Chondrocyte (in vitro differentiated cells): ENCODE data around the gene SORBS2. TPM values are rescaled to one million over a fixed set of nuclear protein-coding genes. Genes with fewer than 3 reads are reported as not detected.

ENCODE experiments used
- DNase-seq: peaks from one replicate; pipeline ENCODE4 v3.0.0; 2021; ENCODE audit warnings: mixed read lengths, low spot score
- H3K27ac Mint-ChIP-seq: one replicate; pipeline ENCODE4 v1.8.0; 2021; ENCODE audit warnings: mild to moderate bottlenecking, moderate library complexity, mixed read lengths; ENCODE audit not compliant: unreplicated experiment
- H3K27me3 Mint-ChIP-seq: 2 replicates; pipeline ENCODE4 v1.8.0; 2021; ENCODE audit warnings: low read depth, mixed read lengths
- H3K36me3 Mint-ChIP-seq: 2 replicates; pipeline ENCODE4 v1.8.0; 2021; ENCODE audit warnings: low read depth, mixed read lengths
- H3K4me1 Mint-ChIP-seq: 2 replicates; pipeline ENCODE4 v1.8.0; 2021; ENCODE audit warnings: low read depth, mild to moderate bottlenecking, mixed read lengths
- H3K4me3 Mint-ChIP-seq: one replicate; pipeline ENCODE4 v1.8.0; 2021; ENCODE audit warnings: mild to moderate bottlenecking, moderate library complexity, mixed read lengths; ENCODE audit not compliant: unreplicated experiment
- H3K9me3 Mint-ChIP-seq: 2 replicates; pipeline ENCODE4 v1.8.0; 2021; ENCODE audit warnings: low read depth, mixed read lengths
- CTCF ChIP-seq: fragments of 200-600 bp; sonication (generic); IDR thresholded peaks from 2 replicates; pipeline ENCODE4 v1.5.0; 2021; ENCODE audit warnings: antibody characterized with exemption, mild to moderate bottlenecking, moderate library complexity
- total RNA-seq: library from RNA; stranded (reverse); gene quantifications from 3 replicates; pipeline ENCODE4 v1.2.1, GENCODE V29; 2021

SORBS2 gene
- total RNA-seq, 1 donor from 2014 or later, result 104 TPM

- Mint-ChIP-seq H3K36me3 (no peaks in the 10 kb centered on the region), H3K4me3 (no peak overlapping the region), H3K4me1 (peaks cover 41% of the 10 kb centered on the region), H3K9me3 (no peaks in the 10 kb centered on the region), H3K27ac (no peak overlapping the region), H3K27me3 (no peaks in the 10 kb centered on the region)
- DNase-seq, result no peak
- TF ChIP-seq CTCF, result no peak
Measured at GRCh38 chr4:185786422-185786821, 25.6 kb downstream of the SORBS2 start.

GRCh38 chr4:185783574-185783973 lies 28.4 kb downstream of the SORBS2 start:
- no peak for DNase-seq
- Mint-ChIP-seq H3K4me3 (no peak overlapping the region), H3K9me3 (no peaks in the 10 kb centered on the region), H3K27me3 (no peaks in the 10 kb centered on the region), H3K4me1 (peaks cover 48% of the 10 kb centered on the region), H3K36me3 (no peaks in the 10 kb centered on the region), H3K27ac (peak overlapping the region; percentile 50)
- no peak for TF ChIP-seq CTCF

- Mint-ChIP-seq H3K4me3 (no peak overlapping the region), H3K4me1 (peaks cover 49% of the 10 kb centered on the region), H3K27ac (no peak overlapping the region), H3K27me3 (no peaks in the 10 kb centered on the region), H3K36me3 (no peaks in the 10 kb centered on the region), H3K9me3 (no peaks in the 10 kb centered on the region)
- no peak for DNase-seq
- no peak for TF ChIP-seq CTCF
Measured at GRCh38 chr4:185782523-185782922, 29.5 kb downstream of the SORBS2 start.

- Mint-ChIP-seq H3K9me3 (no peaks in the 10 kb centered on the region), H3K27me3 (no peaks in the 10 kb centered on the region), H3K4me3 (no peak overlapping the region), H3K4me1 (peaks cover 50% of the 10 kb centered on the region), H3K36me3 (no peaks in the 10 kb centered on the region), H3K27ac (peak overlapping the region; percentile 41)
- no peak for DNase-seq
- TF ChIP-seq CTCF, result no peak
Measured at GRCh38 chr4:185781555-185782215, 30.3 kb downstream of the SORBS2 start.

- TF ChIP-seq CTCF, result no peak
- Mint-ChIP-seq H3K36me3 (no peaks in the 10 kb centered on the region), H3K4me3 (no peak overlapping the region), H3K9me3 (no peaks in the 10 kb centered on the region), H3K27ac (no peak overlapping the region), H3K4me1 (peaks cover 57% of the 10 kb centered on the region), H3K27me3 (no peaks in the 10 kb centered on the region)
- DNase-seq, result no peak
Measured at GRCh38 chr4:185780472-185780871, 31.5 kb downstream of the SORBS2 start.
